OCI-LY3 (cell line): ENCODE results near the gene UFSP2.

ENCODE experiments used
- H2AFZ ChIP-seq: fragments of 200-600, 300-600 bp; shearing (Covaris generic); 2 replicates; pipeline ENCODE4 v1.6.0; 2014; ENCODE audit warnings: antibody characterized with exemption, low read depth, low read length
- H3K27ac ChIP-seq: fragments of 200-600, 300-600 bp; sonication (generic); 2 replicates; pipeline ENCODE4 v1.5.1; 2014; ENCODE audit warnings: mild to moderate bottlenecking, low read length, moderate library complexity, mixed read lengths
- H3K27me3 ChIP-seq: fragments of 200-600, 300-600 bp; sonication (generic); 2 replicates; pipeline ENCODE4 v1.6.1; 2014; ENCODE audit warnings: low read depth, low read length, mixed read lengths
- H3K36me3 ChIP-seq: fragments of 200-600, 300-600 bp; sonication (generic); replicated peaks from 2 replicates; pipeline ENCODE3; 2014; ENCODE audit warnings: low read depth, low read length, mixed read lengths
- H3K4me1 ChIP-seq: fragments of 300-600, 200-600 bp; sonication (generic); 2 replicates; pipeline ENCODE4 v1.6.1; 2014; ENCODE audit warnings: low read length, mixed read lengths
- H3K4me2 ChIP-seq: fragments of 200-600, 300-600 bp; sonication (generic); 2 replicates; pipeline ENCODE4 v1.6.1; 2014; ENCODE audit warnings: low read length, mixed read lengths
- H3K4me3 ChIP-seq: fragments of 300-600, 200-600 bp; sonication (generic); 2 replicates; pipeline ENCODE4 v1.5.1; 2014; ENCODE audit warnings: antibody characterized with exemption, mild to moderate bottlenecking, low read length, moderate library complexity
- H3K79me2 ChIP-seq: fragments of 300-600, 200-600 bp; shearing (Covaris generic); 2 replicates; pipeline ENCODE4 v1.6.1; 2014; ENCODE audit warnings: mild to moderate bottlenecking, low read length, mixed read lengths
- H3K9ac ChIP-seq: fragments of 300-600, 200-600 bp; shearing (Covaris generic); 2 replicates; pipeline ENCODE4 v1.6.0; 2014; ENCODE audit warnings: mild to moderate bottlenecking, low read length, moderate library complexity
- H3K9me3 ChIP-seq: fragments of 200-600, 300-600 bp; shearing (Covaris generic); 2 replicates; pipeline ENCODE4 v1.6.1; 2014; ENCODE audit warnings: low read length, mixed read lengths; ENCODE audit not compliant: insufficient read depth
- H4K20me1 ChIP-seq: fragments of 200-600, 300-600 bp; sonication (generic); 2 replicates; pipeline ENCODE4 v1.6.1; 2016; ENCODE audit warnings: low read length, mixed read lengths; ENCODE audit not compliant: insufficient read depth
- CTCF ChIP-seq: fragments of 200-600, 300-600 bp; sonication (generic); IDR thresholded peaks from 2 replicates; pipeline ENCODE4 v1.5.1; 2014; ENCODE audit warnings: antibody characterized with exemption, low read length, low read depth
- EZH2phosphoT487 ChIP-seq: fragments of 200-600 bp; shearing (Covaris generic); IDR thresholded peaks from 2 replicates; pipeline ENCODE4 v1.6.1; 2018; ENCODE audit warnings: antibody characterized with exemption, mixed run types, low read depth

Gene UFSP2

GRCh38 chr4:185445209-185445608 is 19.4 kb upstream of the UFSP2 start:
- H3K4me2 ChIP-seq = no peak overlapping the region
- H3K36me3 ChIP-seq = no peaks in the 10 kb centered on the region
- H2AFZ ChIP-seq = no peak overlapping the region
- no peaks in the 10 kb centered on the region for H3K27me3 ChIP-seq
- H3K4me1 ChIP-seq = no peaks in the 10 kb centered on the region
- H3K4me3 ChIP-seq = no peak overlapping the region
- no peak overlapping the region for H3K9ac ChIP-seq
- TF ChIP-seq EZH2phosphoT487 (no peak), CTCF (no peak)
- H4K20me1 ChIP-seq = no peaks in the 10 kb centered on the region
- H3K79me2 ChIP-seq = no peaks in the 10 kb centered on the region
- H3K27ac ChIP-seq = no peak overlapping the region
- H3K9me3 ChIP-seq = no peaks in the 10 kb centered on the region

- H2AFZ ChIP-seq = no peak overlapping the region
- no peak overlapping the region for H3K4me3 ChIP-seq
- no peaks in the 10 kb centered on the region for H3K4me1 ChIP-seq
- no peaks in the 10 kb centered on the region for H3K79me2 ChIP-seq
- no peak for TF ChIP-seq EZH2phosphoT487
- no peak for TF ChIP-seq CTCF
- H3K36me3 ChIP-seq = no peaks in the 10 kb centered on the region
- H3K27me3 ChIP-seq = no peaks in the 10 kb centered on the region
- no peak overlapping the region for H3K27ac ChIP-seq
- H4K20me1 ChIP-seq = no peaks in the 10 kb centered on the region
- H3K9me3 ChIP-seq = no peaks in the 10 kb centered on the region
- H3K4me2 ChIP-seq = no peak overlapping the region
- H3K9ac ChIP-seq = no peak overlapping the region
Measured at GRCh38 chr4:185441479-185441878, 15.7 kb upstream of the UFSP2 start.

- Histone ChIP-seq H3K36me3 (no peaks in the 10 kb centered on the region), H3K27me3 (no peaks in the 10 kb centered on the region), H3K4me3 (no peak overlapping the region), H3K79me2 (no peaks in the 10 kb centered on the region), H3K9me3 (no peaks in the 10 kb centered on the region), H4K20me1 (no peaks in the 10 kb centered on the region), H3K9ac (no peak overlapping the region), H3K27ac (no peak overlapping the region), H2AFZ (no peak overlapping the region), H3K4me1 (no peaks in the 10 kb centered on the region), H3K4me2 (no peak overlapping the region)
- no peak for TF ChIP-seq CTCF
- no peak for TF ChIP-seq EZH2phosphoT487
Measured at GRCh38 chr4:185437809-185438208, 12.0 kb upstream of the UFSP2 start.

GRCh38 chr4:185435466-185435865 is 9.7 kb upstream of the UFSP2 start:
- H4K20me1 ChIP-seq = no peaks in the 10 kb centered on the region
- H3K9ac ChIP-seq = no peak overlapping the region
- no peak overlapping the region for H2AFZ ChIP-seq
- no peak overlapping the region for H3K4me3 ChIP-seq
- no peaks in the 10 kb centered on the region for H3K9me3 ChIP-seq
- no peaks in the 10 kb centered on the region for H3K4me1 ChIP-seq
- H3K27ac ChIP-seq = no peak overlapping the region
- no peak overlapping the region for H3K4me2 ChIP-seq
- TF ChIP-seq EZH2phosphoT487 (no peak), CTCF (no peak)
- H3K36me3 ChIP-seq = no peaks in the 10 kb centered on the region
- H3K79me2 ChIP-seq = no peaks in the 10 kb centered on the region
- H3K27me3 ChIP-seq = no peaks in the 10 kb centered on the region
